OCI-LY1 (cell line): ENCODE data around the gene OR6B2.

Experiments
- EZH2 ChIP-seq: fragments of 200-600 bp; sonication (generic), shearing (Covaris generic); IDR thresholded peaks from 2 replicates; pipeline ENCODE4 v1.8.0; 2017; ENCODE audit warnings: borderline replicate concordance, mixed run types, mild to moderate bottlenecking, antibody characterized with exemption, low read length, moderate library complexity, mixed read lengths
- TF ChIP-seq, protein P1 (sequence below): fragments of 200-600 bp; sonication (generic), shearing (Covaris generic); IDR thresholded peaks from 2 replicates; pipeline ENCODE4 v1.5.1; 2017; ENCODE audit warnings: mild to moderate bottlenecking, antibody characterized with exemption, low read length, moderate library complexity, mixed read lengths

DNA sequence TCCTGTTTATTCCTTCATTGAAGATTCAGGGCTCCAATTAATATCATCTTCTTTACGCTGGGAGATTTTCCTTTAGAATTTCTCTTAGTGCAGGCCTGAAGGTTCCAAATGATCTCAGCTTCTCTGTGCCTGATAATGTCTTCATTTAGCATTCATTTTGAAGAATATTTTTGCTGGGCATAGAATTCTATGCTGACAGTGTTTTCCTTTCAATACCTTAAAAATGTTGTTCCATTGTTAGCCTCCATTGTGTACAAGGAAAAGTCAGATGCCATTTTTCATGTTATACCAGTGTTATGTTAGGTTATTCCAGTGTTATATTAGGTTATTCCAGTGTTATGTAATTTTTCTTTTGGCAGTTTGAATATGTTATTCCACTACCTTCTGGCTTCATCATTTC is 38.0 kb upstream of the OR6B2 start:
- TF ChIP-seq, protein P1, sequence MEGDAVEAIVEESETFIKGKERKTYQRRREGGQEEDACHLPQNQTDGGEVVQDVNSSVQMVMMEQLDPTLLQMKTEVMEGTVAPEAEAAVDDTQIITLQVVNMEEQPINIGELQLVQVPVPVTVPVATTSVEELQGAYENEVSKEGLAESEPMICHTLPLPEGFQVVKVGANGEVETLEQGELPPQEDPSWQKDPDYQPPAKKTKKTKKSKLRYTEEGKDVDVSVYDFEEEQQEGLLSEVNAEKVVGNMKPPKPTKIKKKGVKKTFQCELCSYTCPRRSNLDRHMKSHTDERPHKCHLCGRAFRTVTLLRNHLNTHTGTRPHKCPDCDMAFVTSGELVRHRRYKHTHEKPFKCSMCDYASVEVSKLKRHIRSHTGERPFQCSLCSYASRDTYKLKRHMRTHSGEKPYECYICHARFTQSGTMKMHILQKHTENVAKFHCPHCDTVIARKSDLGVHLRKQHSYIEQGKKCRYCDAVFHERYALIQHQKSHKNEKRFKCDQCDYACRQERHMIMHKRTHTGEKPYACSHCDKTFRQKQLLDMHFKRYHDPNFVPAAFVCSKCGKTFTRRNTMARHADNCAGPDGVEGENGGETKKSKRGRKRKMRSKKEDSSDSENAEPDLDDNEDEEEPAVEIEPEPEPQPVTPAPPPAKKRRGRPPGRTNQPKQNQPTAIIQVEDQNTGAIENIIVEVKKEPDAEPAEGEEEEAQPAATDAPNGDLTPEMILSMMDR: no peak
- no peak for TF ChIP-seq EZH2
